Stimulated activated CD8-positive, alpha-beta memory T cell treated with anti-CD3 and anti-CD28 coated beads, Interleukin-4, amount 100 ng/mL, for 1 hour (primary cell): Measurements from ENCODE around the gene PAPSS2.
"Not testable (repeated sequence)": the region's sequence is repeated elsewhere in the genome, so short reads cannot be mapped to it uniquely, and the experiment has no call there.

Experiments used
- DNase-seq, 2 donors: peaks; one replicate each; pipeline ENCODE4 v3.0.0-alpha.2; 2020; ENCODE audit warnings: low read depth in 2 of 2, low spot score in 1 of 2

The PAPSS2 gene

DNA sequence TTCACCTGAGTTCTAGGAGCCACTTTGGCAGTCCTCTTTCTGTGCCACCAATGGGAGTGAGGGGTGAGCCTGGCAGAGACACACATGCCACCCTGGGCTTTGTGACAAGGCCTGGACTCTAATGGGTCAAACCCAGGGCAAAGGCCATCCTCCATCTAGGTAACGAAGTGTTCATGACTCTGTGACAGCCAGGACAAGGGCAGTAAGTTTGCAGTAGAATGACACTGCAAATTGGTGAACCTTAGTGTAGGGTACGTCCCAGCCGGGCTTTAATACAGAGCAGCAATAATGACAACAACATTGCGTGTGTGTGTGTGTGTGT lies 43.3 kb downstream of the PAPSS2 start:
- no peak for DNase-seq

DNA sequence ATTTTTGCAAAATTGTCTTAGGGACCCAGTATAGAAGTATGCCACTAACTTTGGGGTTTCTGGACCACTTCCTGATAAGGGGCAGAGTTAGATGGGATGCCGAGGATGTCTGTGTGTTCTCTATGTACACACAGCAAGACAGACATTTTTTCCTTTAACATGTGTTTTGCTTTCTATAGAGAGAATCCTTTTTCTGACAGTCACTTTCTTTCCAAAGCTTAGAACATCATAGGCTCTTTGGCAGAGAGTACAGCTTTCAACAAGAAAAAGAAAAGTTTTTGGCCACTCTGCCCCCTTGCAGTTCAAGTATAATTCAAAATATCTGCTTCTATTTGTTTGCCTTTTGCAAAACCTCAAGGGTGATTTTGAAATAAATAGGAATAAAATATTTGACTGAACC lies 44.1 kb downstream of the PAPSS2 start:
- DNase-seq: no peak

DNA sequence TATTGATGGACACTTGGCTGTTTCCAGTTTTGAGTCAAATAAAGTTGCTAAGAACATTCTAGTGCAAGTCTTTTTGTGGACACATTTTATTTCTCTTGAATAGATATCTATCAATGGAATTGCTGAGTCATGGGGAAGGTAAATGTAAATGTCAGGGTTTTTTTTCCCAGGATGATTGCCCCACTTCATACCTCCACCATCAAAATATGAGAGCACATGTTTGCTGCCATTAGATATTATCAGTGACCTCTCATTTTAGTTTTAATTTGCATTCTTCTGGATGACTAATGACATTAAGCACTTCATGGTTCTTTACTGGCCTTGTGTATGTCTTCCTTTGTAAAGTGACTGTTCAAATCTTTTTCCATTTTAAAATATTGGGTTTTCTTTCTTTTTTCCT lies 45.7 kb downstream of the PAPSS2 start:
- DNase-seq: no peak

DNA sequence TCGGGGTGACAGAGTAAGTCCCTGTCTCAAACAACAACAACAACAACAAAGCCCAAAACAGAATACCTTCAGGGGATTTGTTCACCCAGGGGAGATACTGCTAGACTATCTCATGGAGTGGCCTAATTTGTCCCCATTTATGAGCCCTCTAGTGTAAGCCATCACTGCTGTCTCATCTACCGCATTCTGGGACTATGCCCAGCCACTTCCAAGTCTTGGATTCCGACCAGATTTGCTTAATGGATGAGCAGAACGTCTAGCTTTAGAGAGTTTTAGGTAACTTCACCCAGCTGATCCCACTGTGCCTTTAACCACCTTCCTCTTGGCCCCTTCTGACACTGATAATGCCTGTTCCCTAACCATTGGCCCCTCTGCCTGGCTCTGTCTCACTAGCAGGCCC lies 47.1 kb downstream of the PAPSS2 start:
- DNase-seq: no peak

DNA sequence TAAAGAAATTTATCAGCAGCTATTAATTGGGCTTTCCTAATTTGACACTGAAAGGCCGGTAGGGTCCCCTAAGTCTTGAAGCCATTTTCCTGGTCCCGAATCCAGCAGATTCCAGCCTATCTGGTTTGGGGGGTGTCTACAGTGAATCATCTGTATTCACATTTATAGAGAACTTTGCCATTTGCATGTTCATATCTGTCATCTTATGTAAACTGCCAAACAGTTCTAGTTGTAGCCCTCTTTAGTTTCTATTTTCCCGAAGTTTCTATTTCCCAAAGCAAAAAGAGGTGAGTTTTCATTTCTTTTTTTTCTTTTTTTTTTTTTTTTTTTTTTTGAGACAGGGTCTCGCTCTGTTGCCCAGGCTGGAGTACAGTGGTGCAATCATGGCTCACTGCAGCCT lies 47.6 kb downstream of the PAPSS2 start:
- no peak for DNase-seq

GRCh38 chr10:87712913-87713616 lies 53.4 kb downstream of the PAPSS2 start:
- DNase-seq: no peak

DNA sequence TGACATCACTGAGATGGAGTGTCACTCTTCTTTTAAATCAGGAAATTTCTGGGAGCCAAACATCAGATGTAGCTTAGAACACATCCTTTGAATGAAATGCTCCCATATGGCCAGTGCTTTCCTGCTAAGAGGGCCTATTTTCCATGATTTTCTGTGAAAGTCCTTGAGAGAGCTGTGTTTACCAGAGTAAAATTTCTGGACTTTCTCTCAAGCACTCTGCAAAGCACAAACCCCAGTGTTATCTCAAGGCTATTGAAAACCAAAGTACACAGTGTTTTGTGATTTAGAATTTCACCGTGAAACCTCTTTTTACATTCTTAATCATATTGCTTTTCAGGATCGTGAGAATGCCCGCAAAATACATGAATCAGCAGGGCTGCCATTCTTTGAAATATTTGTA lies 54.0 kb downstream of the PAPSS2 start:
- DNase-seq: no peak

GRCh38 chr10:87715552-87716347 lies 56.1 kb downstream of the PAPSS2 start:
- no peak for DNase-seq

- no peak for DNase-seq
Observed at GRCh38 chr10:87716348-87716670, 56.6 kb downstream of the PAPSS2 start.

GRCh38 chr10:87720665-87721064 lies 61.0 kb downstream of the PAPSS2 start:
- DNase-seq: no peak

GRCh38 chr10:87721781-87722180 lies 62.1 kb downstream of the PAPSS2 start:
- DNase-seq: no peak

GRCh38 chr10:87722716-87723115 lies 63.0 kb downstream of the PAPSS2 start:
- no peak for DNase-seq

DNA sequence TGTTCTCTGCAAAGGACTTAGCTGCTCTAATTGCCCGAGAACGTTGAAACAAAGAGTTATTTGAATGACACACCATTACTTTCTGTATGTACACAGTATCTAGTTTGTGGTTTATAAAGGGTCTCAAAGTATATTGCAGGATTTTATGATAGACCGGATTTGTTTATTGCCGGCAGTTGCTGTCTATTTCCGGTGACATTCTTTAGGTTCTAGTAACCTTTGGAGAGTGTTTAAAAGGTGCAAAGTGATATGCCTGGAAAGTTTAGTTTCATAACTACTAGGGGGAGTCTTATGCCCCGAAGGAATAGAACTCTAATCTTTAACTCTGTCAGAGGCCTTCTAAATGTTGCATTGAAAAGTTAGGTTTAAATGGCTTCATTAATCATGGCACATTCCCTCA lies 63.8 kb downstream of the PAPSS2 start:
- no peak for DNase-seq

GRCh38 chr10:87724789-87725188 lies 65.1 kb downstream of the PAPSS2 start:
- DNase-seq: no peak

- no peak for DNase-seq
Observed at GRCh38 chr10:87729940-87730339, 70.3 kb downstream of the PAPSS2 start.

GRCh38 chr10:87733081-87733480 lies 73.4 kb downstream of the PAPSS2 start:
- DNase-seq: no peak

DNA sequence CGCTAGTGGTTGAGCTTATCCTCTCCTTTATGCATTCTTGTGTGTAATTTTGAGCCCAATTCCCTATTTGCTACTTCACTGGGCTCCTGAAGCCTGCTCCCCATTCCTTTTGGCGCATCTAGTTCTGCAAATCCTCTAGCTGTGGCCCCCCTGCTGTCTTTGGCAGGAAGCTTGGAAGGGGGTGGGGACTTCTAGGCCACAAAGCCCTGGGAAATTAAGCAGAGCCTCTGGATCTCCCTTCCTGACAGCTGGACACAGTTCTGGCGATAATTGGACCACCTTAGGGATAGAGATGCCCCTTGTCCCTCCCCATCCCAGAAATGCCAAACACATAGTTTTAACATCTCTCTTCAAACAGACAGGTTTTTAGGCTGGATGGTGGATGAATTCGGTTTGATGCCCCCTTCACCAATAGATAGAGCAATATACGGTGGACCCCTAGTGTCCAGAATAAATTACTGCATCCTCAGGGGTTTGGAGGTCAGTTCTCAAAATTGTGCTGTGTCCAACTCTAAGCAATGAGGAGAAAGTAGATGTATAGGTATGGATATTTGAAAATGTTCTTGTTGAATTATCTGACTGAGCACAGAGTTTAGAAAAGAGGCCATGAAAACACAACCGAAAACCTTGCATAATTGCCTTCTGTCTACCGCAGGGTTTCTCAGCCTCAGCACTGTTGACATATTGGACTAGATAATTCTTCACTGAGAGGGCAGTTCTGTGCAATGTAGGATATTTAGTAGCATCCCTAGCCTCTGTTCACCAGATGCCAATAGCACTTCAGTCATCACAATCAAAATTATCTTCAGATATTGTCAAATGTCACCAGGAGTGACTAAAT lies 75.5 kb downstream of the PAPSS2 start:
- DNase-seq: no peak

- not testable (repeated sequence) for DNase-seq
Observed at GRCh38 chr10:87738253-87738652, 78.6 kb downstream of the PAPSS2 start.

DNA sequence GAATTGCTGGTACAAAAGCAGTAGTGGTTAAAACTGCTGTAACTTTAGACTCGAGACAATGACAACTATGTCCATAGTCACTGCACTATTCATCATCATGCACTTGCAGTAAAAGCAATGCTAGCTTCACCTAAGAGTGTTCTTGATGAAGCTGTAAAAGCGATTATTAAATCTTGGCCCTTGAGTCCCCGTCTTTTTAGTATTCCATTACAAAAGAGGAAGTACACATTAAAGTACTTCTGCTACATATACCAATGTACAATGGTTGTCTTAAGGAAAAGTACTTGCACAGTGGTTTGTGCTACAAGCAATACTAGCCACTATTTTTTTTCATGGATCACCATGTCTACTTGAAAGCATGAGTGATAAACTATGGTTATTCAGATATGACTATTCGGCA lies 80.0 kb downstream of the PAPSS2 start:
- no peak for DNase-seq

DNA sequence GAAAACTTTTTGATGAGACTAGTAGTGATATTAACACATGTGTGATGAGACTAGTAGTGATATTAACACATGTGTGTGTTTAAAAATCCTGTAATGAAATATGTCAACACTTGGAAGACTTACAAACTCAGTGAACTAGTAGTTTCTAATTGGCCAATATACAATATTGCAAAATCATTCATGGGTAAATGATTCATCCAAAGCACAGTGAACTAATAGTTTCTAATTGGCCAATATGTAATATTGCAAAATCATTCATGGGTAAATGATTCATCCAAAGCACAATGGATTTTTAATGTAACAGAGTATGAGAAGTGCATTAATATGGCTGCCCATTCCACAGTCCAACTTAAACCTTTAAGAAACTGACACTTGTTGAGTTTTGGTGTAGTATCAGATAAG lies 80.6 kb downstream of the PAPSS2 start:
- DNase-seq: no peak

DNA sequence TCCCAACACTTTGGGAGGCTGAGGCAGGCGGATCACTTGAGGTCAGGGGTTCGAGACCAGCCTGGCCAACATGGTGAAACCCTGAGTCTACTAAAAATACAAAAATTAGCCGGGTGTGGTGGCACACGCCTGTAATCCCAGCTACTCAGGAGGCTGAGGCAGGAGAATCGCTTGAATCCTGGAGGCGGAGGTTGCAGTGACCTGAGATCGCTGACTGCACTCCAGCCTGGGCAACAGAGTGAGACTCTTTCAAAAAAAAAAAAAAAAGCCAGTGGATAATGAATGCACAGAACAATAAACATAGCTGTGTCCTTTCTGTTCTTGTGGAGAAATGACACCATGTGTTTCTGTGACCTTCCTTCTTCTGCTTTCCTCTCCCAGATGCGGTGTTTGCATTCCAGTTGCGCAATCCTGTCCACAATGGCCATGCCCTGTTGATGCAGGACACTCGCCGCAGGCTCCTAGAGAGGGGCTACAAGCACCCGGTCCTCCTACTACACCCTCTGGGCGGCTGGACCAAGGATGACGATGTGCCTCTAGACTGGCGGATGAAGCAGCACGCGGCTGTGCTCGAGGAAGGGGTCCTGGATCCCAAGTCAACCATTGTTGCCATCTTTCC lies 83.4 kb downstream of the PAPSS2 start:
- not testable (repeated sequence) for DNase-seq

GRCh38 chr10:87744606-87745005 lies 84.9 kb downstream of the PAPSS2 start:
- no peak for DNase-seq
